GM18868 (cell line): ENCODE results near the gene IFT20.
"Not testable (repeated sequence)": the region's sequence is repeated elsewhere in the genome, so short reads cannot be mapped to it uniquely, and the experiment has no call there.

Source experiments
- ATAC-seq: cut with Tn5 transposase; IDR thresholded peaks from one replicate; pipeline ENCODE4 v1.9.1; 2021; ENCODE audit warnings: mild to moderate bottlenecking, moderate library complexity; ENCODE audit not compliant: unreplicated experiment

The IFT20 gene

GRCh38 chr17:28317099-28317965 lies 17.9 kb downstream of the IFT20 start:
- no peak for ATAC-seq

GRCh38 chr17:28315846-28316705 lies 19.2 kb downstream of the IFT20 start:
- no peak for ATAC-seq

- no peak for ATAC-seq
Measured at GRCh38 chr17:28313841-28314240, 21.4 kb downstream of the IFT20 start.

GRCh38 chr17:28306954-28307401 lies 28.3 kb downstream of the IFT20 start:
- no peak for ATAC-seq

- ATAC-seq: no peak
Measured at GRCh38 chr17:28298449-28298848, 36.8 kb downstream of the IFT20 start.

GRCh38 chr17:28295677-28296578 lies 39.3 kb downstream of the IFT20 start:
- ATAC-seq: no peak

- no peak for ATAC-seq
Measured at GRCh38 chr17:28293994-28294393, 41.3 kb downstream of the IFT20 start.

- ATAC-seq: not testable (repeated sequence)
Measured at GRCh38 chr17:28292878-28293277, 42.4 kb downstream of the IFT20 start.

GRCh38 chr17:28291780-28292330 lies 43.4 kb downstream of the IFT20 start:
- no peak for ATAC-seq

- ATAC-seq: no peak
Measured at GRCh38 chr17:28290703-28291102, 44.6 kb downstream of the IFT20 start.

- no peak for ATAC-seq
Measured at GRCh38 chr17:28285965-28286364, 49.3 kb downstream of the IFT20 start.

GRCh38 chr17:28282596-28282995 lies 52.7 kb downstream of the IFT20 start:
- no peak for ATAC-seq

- ATAC-seq: no peak
Measured at GRCh38 chr17:28280826-28281225, 54.4 kb downstream of the IFT20 start.

- ATAC-seq: no peak
Measured at GRCh38 chr17:28279411-28279810, 55.9 kb downstream of the IFT20 start.
